Daoy (cell line): ENCODE measurements around the gene P2RX3. TPM values are rescaled to one million over a fixed set of nuclear protein-coding genes. Genes with fewer than 3 reads are reported as not detected.

Experiments
- DNase-seq: peaks from one replicate; pipeline ENCODE4 v3.0.0-alpha.2; 2015; ENCODE audit warnings: low read depth
- total RNA-seq: library from RNA; depleted of rRNA; stranded (reverse); fragments of >200 nt; shearing (Covaris generic); gene quantifications from 2 replicates; pipeline ENCODE4 v1.2.3, GENCODE V29; 2014; rRNA removed

The P2RX3 gene
- total RNA-seq, 1 experiment from 2014 or later = not detected

GRCh38 chr11:57421066-57421465 lies 82.9 kb downstream of the P2RX3 start:
- no peak for DNase-seq

- DNase-seq = no peak
These were observed 83.7 kb downstream of the P2RX3 start for GRCh38 chr11:57421805-57422204.

Other genes with a start within 250 kb of the P2RX3 start
- gene LRRC55, start 156.4 kb upstream of the P2RX3 start, total RNA-seq = under 0.01 and 0.03 TPM in 2 replicates
- gene APLNR, start 101.1 kb upstream of the P2RX3 start, total RNA-seq = not detected in 2 replicates
- 16.2 and 17.8 TPM in 2 replicates for gene TNKS1BP1, start 13.4 kb upstream of the P2RX3 start, total RNA-seq
- gene SSRP1, start 2.5 kb upstream of the P2RX3 start, total RNA-seq = 202 and 241 TPM in 2 replicates
- not detected in 2 replicates for gene PRG3, start 42.8 kb downstream of the P2RX3 start, total RNA-seq
- not detected in 2 replicates for gene PRG2, start 52.3 kb downstream of the P2RX3 start, total RNA-seq
- 122 and 135 TPM in 2 replicates for gene SLC43A3, start 88.8 kb downstream of the P2RX3 start, total RNA-seq
- 0.23 TPM in 1 of 2 replicates, not detected in the other for gene RTN4RL2, start 122.2 kb downstream of the P2RX3 start, total RNA-seq
- 5.6 and 9.0 TPM in 2 replicates for gene SLC43A1, start 177.3 kb downstream of the P2RX3 start, total RNA-seq
- 164 and 188 TPM in 2 replicates for gene TIMM10, start 192.4 kb downstream of the P2RX3 start, total RNA-seq
- not detected in 2 replicates for gene SMTNL1, start 199.2 kb downstream of the P2RX3 start, total RNA-seq
- gene UBE2L6, start 229.3 kb downstream of the P2RX3 start, total RNA-seq = 22.4 and 29.8 TPM in 2 replicates